Epithelial cell of prostate (primary cell): ENCODE data around the gene TADA1.
"Not testable (repeated sequence)": the region's sequence is repeated elsewhere in the genome, so short reads cannot be mapped to it uniquely, and the experiment has no call there.

Experiments used
- DNase-seq: peaks from one replicate; pipeline ENCODE4 v3.0.0-alpha.2; 2011; ENCODE audit warnings: low read depth, low spot score
- H3K27ac ChIP-seq: fragments of 450-650 bp; 2 replicates; pipeline ENCODE4 v1.5.1; 2017; ENCODE audit warnings: mild to moderate bottlenecking

The TADA1 gene

DNA sequence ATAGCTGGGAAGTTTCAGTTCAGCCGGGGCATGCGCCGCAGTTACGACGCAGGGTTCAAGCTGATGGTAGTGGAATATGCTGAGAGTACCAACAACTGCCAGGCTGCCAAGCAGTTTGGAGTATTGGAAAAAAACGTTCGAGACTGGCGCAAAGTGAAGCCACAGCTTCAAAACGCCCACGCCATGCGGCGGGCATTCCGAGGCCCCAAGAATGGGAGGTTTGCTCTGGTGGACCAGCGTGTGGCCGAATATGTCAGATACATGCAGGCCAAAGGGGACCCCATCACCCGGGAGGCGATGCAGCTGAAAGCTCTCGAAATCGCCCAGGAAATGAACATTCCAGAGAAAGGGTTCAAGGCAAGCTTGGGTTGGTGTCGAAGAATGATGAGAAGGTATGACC lies 26.9 kb downstream of the TADA1 start:
- no peak overlapping the region for H3K27ac ChIP-seq
- no peak for DNase-seq

DNA sequence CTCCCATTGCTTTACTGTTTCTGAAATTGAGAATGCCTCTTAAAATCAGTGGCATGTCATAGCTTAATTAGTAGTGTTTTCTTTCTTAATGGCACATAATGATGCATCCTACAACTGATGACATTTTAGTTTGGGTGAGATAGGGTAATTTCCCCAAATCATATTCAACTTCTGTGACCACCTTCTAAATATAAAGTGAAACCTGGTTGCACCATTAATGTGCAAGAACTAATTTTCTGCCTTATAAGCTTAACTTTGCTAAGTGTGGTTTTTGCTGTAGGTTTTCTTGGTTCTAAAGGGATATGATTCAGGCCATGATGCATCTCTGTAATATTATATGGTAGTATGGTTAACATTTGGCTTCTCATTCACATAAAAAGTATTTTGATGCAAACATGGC lies 27.9 kb downstream of the TADA1 start:
- no peak overlapping the region for H3K27ac ChIP-seq
- no peak for DNase-seq

DNA sequence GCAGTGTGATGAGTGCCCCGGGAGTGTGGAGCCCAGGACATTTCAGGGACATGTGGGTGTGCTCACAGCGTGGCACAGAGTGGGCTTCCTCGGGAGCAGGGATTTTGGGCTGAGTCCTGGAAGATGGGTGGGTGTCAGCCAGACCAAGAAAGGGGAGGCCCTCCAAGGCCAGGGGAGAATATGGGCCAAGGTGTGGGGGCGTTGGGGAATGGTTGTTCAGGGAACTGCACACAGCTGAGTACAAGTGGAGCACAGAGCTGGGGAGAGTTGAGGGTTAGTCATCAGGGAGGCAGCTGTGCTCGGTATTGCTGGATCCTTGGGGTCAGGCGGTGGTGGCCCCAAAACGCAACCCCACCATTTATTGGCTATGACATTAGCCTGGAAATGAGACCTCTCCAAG lies 31.3 kb downstream of the TADA1 start:
- no peak for DNase-seq
- no peak overlapping the region for H3K27ac ChIP-seq

DNA sequence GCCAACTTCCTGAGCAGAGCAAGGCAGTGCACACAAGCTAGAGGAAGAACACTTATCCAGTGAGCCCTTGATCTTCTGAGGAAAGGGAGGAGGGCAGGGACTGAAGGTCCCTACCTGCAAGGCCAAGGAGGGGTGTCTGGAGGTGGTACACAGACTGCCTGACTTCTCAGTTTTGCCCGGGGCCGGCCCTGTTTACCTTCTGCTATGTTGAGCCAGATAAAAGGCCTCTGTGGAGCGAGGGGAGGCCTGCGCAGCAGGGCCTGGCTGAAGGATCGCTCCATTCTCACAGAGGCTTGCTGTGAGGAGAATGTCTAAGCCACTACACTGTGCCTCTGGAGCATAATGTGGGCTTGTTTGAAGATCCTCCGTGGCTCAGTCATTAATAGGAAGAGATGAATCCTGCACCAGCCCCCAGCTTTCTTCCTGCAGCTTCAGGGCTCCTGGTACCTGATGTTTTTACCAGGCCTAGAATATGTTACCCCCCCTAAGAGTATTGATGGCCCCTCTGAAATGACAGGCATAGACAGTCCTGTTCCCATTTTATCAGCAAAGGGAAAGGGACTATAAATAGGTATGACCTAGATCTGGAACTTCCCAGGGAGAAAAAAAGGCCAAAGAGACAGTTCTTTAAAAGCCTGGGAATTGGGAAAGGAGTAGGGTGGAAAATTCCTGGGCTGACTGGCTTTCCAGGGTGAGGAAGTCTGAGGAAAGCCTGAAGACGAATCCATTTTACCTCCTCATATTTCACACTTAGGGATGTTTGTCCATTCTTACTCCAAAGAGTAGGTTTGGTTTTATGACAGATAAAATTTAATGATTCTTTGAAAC lies 32.1 kb downstream of the TADA1 start:
- no peak overlapping the region for H3K27ac ChIP-seq

DNA sequence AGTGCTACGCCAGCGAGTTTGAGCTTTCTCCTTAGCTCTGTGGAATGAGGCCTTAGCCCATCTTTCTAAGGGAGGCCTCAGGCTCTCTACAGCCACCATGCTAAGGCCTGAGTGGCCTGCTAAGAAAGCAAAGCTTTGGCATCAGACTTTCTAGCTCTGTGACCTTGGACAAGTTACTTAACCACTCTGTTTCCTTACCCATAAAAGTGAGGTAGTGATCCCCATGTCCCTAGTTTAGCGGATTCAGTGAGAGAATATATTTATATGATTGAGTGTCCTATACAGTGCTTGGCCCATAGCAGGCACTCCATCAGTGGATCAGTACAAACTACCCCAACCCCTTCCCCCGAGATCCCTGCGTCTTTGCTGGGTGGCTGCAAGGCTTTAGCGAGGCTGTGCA lies 32.7 kb downstream of the TADA1 start:
- no peak for DNase-seq
- H3K27ac ChIP-seq, result no peak overlapping the region

More for the DNA sequence above, 32.1 kb downstream of the TADA1 start:
- no peak for DNase-seq

DNA sequence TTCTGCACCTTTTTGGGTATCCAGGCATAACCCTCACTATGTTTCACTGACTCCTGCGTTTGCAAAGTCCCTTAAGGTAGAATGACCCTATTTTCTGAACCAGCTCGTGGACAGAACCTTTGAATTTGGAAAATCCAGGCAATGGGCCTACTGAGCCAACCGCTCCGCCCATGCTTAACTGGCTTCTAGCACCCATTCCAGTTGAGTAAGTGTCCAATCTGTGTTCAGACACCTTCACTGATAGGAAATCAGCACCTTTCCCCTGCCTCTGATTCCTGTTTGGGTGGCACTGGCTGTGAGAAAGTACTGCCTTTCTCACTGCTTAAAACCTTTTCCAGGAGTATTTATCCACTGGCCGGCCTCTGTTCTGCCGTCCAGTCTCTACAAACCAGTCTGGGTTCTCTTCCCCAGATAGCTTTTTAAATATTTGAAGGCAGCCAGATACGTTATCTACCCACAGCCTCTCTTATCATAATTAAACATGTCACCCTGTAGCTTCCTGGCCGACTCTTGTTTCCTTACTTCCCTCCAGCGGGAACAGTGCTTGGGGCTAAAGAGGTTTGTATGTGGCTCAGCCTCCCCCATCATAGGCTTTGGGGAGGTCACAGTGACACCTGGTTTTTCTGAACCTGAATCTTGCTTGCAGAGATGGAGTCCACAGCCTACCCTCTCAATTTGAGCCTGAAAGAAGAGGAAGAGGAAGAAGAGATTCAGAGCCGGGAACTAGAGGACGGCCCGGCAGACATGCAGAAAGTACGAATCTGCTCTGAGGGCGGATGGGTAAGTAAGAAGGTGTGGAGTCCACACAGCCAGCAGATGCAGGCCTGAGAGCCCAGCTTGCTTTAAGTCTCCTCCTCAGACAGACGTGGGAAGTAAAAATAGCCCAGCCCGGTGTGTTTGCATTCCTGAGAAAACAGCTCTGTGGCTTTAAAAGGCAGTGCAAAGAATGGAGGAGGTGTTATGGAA lies 35.5 kb downstream of the TADA1 start:
- peak overlapping the region; percentile 76 for H3K27ac ChIP-seq
- DNase-seq, result no peak

DNA sequence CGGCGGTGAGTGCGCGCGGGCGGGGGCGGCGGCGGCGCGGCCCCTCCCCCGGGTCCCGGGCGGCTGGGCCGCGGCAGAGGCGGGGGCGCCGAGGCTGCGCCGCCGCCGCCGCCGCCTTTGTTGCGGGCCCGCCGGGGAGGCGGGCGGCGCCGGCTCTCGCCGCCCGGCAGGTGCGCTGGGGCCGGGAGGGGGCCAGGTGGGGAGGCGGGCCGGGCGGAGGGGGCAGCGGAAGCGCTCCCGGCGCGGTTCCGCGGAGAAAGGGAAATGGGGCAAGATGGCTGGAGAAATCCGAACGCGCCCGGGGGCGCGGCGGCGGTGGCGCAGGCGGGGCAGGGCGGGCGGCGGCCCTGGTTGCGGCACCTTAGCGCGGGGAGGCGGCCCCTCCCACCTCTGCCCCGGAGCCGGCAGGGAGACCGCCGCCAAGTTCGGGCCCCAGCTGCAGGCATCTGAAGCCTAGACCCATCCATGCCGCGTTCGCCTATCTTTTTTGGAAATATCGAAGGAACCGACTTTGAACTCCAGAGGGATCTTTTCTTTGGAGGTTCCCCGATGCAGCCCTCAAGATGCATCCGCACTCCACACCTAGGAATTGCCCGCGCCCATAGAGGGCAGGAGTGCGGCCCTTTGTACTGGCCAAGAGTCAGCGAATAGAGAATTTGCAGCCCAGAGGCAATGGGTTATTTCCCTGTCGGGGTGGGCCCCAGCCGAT lies 36.3 kb downstream of the TADA1 start:
- no peak for DNase-seq
- H3K27ac ChIP-seq, result peak overlapping the region; percentile 76

DNA sequence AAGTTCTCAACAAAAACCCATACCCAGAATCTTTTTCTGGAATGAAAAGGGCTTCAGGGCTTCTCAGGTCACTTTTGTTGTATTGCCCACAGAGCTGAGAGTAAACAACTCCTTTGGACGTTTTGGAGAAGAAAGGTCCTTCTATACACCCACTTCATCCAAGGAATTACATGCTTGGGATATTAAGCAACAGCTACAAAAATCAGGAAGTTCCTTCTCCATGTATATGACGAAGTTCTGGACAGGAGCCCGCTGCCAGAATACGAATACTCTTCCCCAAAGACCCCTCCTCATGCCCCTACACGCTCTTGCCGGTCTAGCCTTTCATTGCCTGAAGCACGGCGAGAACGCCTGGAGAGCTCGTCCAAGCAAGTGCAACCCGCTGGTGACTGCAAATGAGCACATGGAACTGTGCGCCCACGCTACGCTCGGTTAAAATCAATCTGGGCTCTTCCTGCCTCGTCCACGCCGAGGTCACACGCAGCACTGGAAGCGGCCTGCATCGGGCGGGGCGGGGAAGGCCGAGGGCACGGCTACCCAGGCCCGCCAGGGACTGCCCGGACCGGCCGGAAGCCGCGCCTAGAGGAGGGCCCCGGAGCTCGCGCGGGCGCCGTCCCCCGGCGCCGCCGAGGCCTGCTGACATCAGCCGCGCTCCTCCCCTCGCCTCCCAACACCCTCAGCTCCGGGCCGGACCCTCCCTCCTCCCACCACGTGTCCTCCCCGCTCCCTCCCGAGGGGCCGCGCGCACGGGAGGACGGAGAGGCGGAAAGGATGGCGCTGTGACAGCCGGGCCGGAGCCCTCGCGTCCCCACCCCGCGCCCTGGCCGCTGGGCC lies 37.1 kb downstream of the TADA1 start, which contains the start of gene POGK:
POGK (plus strand) TSS at position 710 of the 834 bp plus-strand sequence. CDS start 1,482 bp downstream, outside the sequence.
- H3K27ac ChIP-seq, result peak within 1 kb of the TSS; percentile 76
- DNase-seq, result no peak

DNA sequence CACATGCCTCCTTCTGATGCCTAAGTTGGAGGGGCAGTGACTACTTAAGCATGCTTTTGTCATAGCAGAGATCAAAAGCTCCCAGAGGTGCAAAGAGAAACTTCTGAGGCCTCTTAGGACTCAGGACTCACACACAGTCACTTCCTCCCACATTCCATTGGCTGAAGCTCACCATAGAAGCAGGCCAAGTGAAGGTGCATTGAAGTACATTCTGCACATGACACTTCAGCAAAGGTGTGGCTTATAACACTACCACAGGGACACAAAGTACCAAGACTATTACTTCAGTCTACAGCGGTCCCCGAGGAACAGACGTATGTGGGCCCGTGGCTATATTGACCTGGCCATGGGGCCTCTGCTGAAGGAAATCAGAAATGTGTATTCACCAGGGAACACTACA lies 39.3 kb downstream of the TADA1 start:
- H3K27ac ChIP-seq, result peak overlapping the region; percentile 47
- DNase-seq, result no peak

DNA sequence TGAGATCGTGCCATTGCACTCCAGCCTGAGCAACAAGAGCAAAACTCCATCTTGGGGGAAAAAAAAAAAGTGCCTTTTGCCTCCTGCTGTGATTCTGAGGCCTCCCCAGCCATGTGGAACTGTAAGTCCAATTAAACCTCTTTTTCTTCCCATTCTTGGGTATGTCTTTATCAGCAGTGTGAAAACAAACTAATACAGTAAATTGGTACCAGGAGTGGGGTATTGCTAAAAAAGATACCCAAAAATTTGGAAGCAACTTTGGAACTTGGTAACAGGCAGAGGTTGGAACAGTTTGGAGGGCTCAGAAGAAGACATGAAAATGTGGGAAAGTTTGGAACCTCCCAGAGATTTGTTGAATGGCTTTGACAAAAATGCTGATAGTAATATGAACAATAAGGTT lies 46.3 kb downstream of the TADA1 start:
- DNase-seq, H3K27ac ChIP-seq: not testable (repeated sequence)

DNA sequence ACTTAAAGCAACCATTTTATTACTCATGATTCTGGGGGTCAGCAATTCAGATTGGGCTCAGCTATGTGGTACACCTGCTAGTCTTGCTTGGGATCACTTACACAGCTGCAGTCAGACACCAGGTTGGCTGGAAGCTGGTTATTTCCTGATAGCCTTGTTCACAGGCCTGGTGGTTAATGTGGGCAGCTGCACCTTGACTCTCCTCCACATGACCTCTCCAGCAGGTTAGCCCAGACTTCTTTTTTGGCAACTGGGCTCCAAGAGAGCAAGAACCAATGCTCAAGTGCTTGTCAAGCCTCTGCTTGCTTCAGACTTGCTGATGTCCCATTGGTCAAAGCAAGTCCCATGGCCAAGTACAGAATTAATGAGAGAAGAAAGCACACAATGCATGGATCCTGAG lies 48.6 kb downstream of the TADA1 start:
- H3K27ac ChIP-seq, result no peak overlapping the region
- DNase-seq, result no peak

DNA sequence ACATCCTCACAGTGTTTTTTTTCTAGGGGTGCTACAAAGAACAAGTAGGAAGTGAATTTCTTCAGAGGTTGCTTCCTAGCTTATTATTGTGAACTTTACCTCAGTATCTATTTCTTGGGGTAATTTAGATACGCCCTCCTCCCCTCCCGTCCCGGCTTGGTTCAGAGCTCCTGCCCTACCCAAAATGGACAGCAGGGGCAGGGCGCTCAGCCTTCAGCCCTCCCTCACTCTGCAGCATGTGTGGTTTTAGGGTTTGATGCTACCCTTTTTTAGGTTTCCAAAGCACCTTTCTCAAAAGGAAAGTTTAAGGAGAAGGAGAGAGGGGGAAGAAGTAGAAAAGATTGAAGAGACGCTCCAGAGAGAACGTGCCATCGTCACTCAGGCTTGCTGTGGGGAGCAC lies 53.7 kb downstream of the TADA1 start:
- H3K27ac ChIP-seq, result no peak overlapping the region
- no peak for DNase-seq

DNA sequence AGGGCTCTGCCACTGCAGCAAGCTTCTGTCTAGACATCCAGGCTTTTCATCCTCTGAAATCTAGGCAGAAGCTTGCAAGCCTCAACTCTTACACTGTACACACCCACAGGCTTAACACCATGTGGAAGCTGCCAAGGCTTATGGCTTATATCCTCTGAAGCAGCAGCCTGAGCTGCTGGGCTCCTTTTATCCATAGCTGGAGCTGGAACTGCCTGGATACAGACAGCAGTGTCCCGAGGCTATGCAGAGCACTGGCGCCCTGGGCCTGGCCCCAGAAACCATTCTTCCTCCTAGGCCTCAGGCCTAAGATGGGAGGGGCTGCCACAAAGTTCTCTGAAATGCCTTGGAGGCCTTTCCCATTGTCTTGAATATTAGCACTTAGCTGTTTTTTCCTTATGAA lies 56.1 kb downstream of the TADA1 start:
- DNase-seq, result no peak
- H3K27ac ChIP-seq, result no peak overlapping the region

DNA sequence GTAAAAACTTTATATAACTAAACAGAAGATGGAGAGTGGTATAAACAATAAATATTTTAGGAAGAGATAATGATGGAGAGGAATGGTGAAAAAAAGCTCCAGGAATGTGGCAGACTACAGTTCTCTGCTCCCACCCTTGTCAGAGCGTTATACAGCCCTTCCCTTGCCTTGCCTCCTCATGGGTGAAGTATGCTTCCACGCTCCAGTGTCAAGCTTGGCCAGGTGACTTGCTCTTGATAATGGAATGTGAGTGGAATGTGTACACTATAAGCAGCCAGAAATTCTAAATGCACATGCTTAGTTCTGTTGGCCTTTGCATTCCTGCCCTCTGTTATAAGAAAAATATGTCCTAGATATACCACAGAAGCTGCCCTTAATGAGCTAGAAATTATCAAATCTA lies 61.5 kb downstream of the TADA1 start:
- DNase-seq, result no peak

DNA sequence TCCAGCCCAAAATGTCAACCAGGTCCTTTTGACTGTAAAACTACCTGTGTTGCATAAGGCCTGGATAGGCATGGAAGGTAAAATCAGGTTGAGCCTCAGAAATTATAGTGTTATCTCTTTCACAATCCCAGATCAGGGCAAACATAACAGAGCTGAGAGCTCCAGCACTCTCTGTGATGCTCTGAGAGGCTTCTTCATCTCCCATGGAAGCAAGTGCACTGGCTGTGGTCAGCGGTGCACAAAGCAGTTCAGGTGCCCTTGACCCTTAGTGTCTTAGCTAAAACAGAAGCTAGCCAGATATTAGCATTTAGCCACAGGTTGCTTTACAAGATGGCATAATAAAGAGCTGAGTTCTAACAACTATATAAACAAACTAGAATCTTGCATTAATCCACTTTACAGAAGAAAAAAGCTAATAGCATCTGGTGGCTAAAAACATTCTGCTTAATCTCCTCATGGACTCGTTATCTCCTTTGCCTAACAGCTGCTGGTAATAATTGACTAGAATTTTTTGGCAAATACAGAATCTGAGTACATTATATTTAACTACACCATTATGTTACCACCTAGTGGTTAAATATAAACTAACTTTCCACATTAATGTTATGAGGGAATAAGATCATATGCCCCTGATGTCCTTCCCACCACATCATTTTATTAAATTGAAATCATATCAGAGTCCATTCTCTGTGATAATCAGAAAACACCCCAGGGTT lies 62.4 kb downstream of the TADA1 start:
- no peak overlapping the region for H3K27ac ChIP-seq
- no peak for DNase-seq

More for the DNA sequence above, 61.5 kb downstream of the TADA1 start:
- no peak overlapping the region for H3K27ac ChIP-seq

DNA sequence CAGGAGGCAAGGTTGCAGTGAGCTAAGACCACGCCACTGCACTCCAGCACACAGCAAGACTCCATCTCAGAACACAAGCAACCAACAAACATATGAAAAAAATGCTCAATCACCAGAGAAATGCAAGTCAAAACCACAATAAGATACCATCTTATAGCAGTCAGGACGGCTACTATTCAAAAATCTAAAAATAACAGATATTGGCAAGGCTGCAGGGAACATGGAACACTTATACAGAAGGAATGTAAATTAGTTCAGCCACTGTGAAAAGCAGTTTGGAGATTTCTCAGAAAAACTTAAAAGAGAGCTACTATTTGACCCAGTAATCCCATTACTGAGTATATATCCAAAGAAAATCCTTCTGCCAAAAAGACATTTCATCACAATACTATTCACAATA lies 64.4 kb downstream of the TADA1 start:
- DNase-seq, result no peak
- no peak overlapping the region for H3K27ac ChIP-seq

DNA sequence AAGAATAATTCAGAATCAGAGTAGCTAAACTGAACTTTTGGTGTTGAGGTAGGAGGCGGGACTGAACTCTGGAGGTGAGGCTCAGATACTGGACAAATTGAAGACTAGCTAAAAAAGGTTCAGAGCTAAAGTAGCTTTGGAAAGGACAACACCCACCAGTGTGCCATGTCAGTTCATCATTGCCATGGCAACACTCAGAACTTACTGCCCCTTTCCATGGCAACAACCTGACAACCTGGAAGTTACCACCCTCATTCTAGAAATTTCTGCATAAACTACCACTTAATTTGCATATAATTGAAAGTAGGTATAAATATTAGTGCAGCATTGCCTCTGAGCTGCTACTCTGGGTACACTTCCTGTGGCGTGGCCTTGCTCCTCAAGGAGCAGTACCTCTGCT lies 67.1 kb downstream of the TADA1 start:
- DNase-seq, result no peak
- no peak overlapping the region for H3K27ac ChIP-seq
